Measurements from ENCODE around the gene WDR11.
A peak's percentile ranks its signal among the peaks of the same experiment; 100 is the strongest.

The WDR11 gene

GRCh38 chr10:120850911-120851865, at the start of gene WDR11:
Gene WDR11 (plus strand): TSS chr10:120851362. CDS start chr10:120851421, 59 bp downstream.
- peak; percentile 90 to 92 for DNase-seq

GRCh38 chr10:120802935-120803334, 48.2 kb upstream of the WDR11 start:
- DNase-seq = no peak

- DNase-seq = peak; percentile 26 to 32
These were observed 47.2 kb upstream of the WDR11 start for GRCh38 chr10:120803972-120804371.

- DNase-seq = no peak
These were observed 45.9 kb upstream of the WDR11 start for GRCh38 chr10:120805014-120805812.

GRCh38 chr10:120806081-120806480, 45.1 kb upstream of the WDR11 start:
- DNase-seq = no peak

GRCh38 chr10:120810298-120810697, 40.9 kb upstream of the WDR11 start:
- no peak for DNase-seq

GRCh38 chr10:120813085-120813484, 38.1 kb upstream of the WDR11 start:
- no peak for DNase-seq

GRCh38 chr10:120818301-120818700, 32.9 kb upstream of the WDR11 start:
- no peak for DNase-seq

GRCh38 chr10:120819366-120819765, 31.8 kb upstream of the WDR11 start:
- DNase-seq = no peak

GRCh38 chr10:120823266-120823665, 27.9 kb upstream of the WDR11 start:
- DNase-seq = no peak

GRCh38 chr10:120824881-120825309, 26.3 kb upstream of the WDR11 start:
- peak; percentile 25 to 44 for DNase-seq

GRCh38 chr10:120825878-120826769, 25.0 kb upstream of the WDR11 start:
- peak; percentile 18 to 26 for DNase-seq

- no peak for DNase-seq
These were observed 23.8 kb upstream of the WDR11 start for GRCh38 chr10:120827251-120827875.

GRCh38 chr10:120828763-120829319, 22.3 kb upstream of the WDR11 start:
- DNase-seq = no peak

- DNase-seq = no peak
These were observed 19.1 kb upstream of the WDR11 start for GRCh38 chr10:120832106-120832505.

- no peak for DNase-seq
These were observed 17.8 kb upstream of the WDR11 start for GRCh38 chr10:120833222-120833928.

- no peak for DNase-seq
These were observed 15.6 kb upstream of the WDR11 start for GRCh38 chr10:120835603-120836002.

GRCh38 chr10:120838941-120839340, 12.2 kb upstream of the WDR11 start:
- no peak for DNase-seq

GRCh38 chr10:120841522-120842189, 9.5 kb upstream of the WDR11 start:
- no peak for DNase-seq

- DNase-seq = peak in 1 of 2 donors; percentile 8
These were observed 3.2 kb downstream of the WDR11 start for GRCh38 chr10:120854388-120854787.

All from inflammatory macrophage treated with lipopolysaccharide for 1 hour (primary cell).